Astrocyte (in vitro differentiated cells and primary cell): Measurements from ENCODE around the gene PTPRK. TPM values are rescaled to one million over a fixed set of nuclear protein-coding genes. Genes with fewer than 3 reads are reported as not detected.

Source experiments
- DNase-seq: peaks from one replicate; pipeline ENCODE4 v3.0.0-alpha.2; 2010; ENCODE audit warnings: low read depth
- FAIRE-seq: peaks from 2 replicates; lab custom pipeline; 2011; peaks lifted over from hg19 to GRCh38; lab: Jason Lieb, UNC
- H2AFZ ChIP-seq: 2 replicates; pipeline ENCODE4 v1.6.0; 2012; ENCODE audit warnings: low read depth, low read length, inconsistent platforms
- H3K27ac ChIP-seq: 2 replicates; pipeline ENCODE4 v1.5.1; 2011; ENCODE audit warnings: low read depth, low read length, inconsistent platforms
- H3K27me3 ChIP-seq: 2 replicates; pipeline ENCODE4 v1.6.0; 2011; ENCODE audit warnings: low read length, inconsistent platforms; ENCODE audit not compliant: insufficient read depth
- H3K36me3 ChIP-seq: 2 replicates; pipeline ENCODE4 v1.5.1; 2011; ENCODE audit warnings: low read length, inconsistent platforms; ENCODE audit not compliant: insufficient read depth
- H3K4me1 ChIP-seq: 2 replicates; pipeline ENCODE4 v1.5.1; 2011; ENCODE audit warnings: low read length, inconsistent platforms; ENCODE audit not compliant: insufficient read depth
- H3K4me2 ChIP-seq: 2 replicates; pipeline ENCODE4 v1.6.0; 2012; ENCODE audit warnings: low read length, inconsistent platforms
- H3K4me3 ChIP-seq: 2 replicates; pipeline ENCODE4 v1.5.1; 2011; ENCODE audit warnings: low read depth, mild to moderate bottlenecking, low read length, inconsistent platforms; ENCODE audit not compliant: insufficient read depth
- H3K79me2 ChIP-seq: 2 replicates; pipeline ENCODE4 v1.6.0; 2012; ENCODE audit warnings: mild to moderate bottlenecking, low read length, inconsistent platforms; ENCODE audit not compliant: insufficient read depth
- H3K9ac ChIP-seq: 2 replicates; pipeline ENCODE4 v1.6.0; 2012; ENCODE audit warnings: mild to moderate bottlenecking, low read length, inconsistent platforms
- H3K9me3 ChIP-seq: 2 replicates; pipeline ENCODE4 v1.5.1; 2012; ENCODE audit warnings: low read depth, mild to moderate bottlenecking, low read length, inconsistent platforms; ENCODE audit not compliant: insufficient read depth
- H4K20me1 ChIP-seq: 2 replicates; pipeline ENCODE4 v1.6.0; 2012; ENCODE audit warnings: low read length, inconsistent platforms; ENCODE audit not compliant: insufficient read depth
- H3K27ac Mint-ChIP-seq: one replicate; pipeline ENCODE4 v1.8.0; 2021; ENCODE audit warnings: mild to moderate bottlenecking, mixed read lengths; ENCODE audit not compliant: unreplicated experiment
- H3K27me3 Mint-ChIP-seq: one replicate; pipeline ENCODE4 v1.8.0; 2021; ENCODE audit warnings: low read depth, mixed read lengths; ENCODE audit not compliant: unreplicated experiment
- H3K36me3 Mint-ChIP-seq: one replicate; pipeline ENCODE4 v1.8.0; 2021; ENCODE audit warnings: low read depth, mixed read lengths; ENCODE audit not compliant: unreplicated experiment
- H3K4me1 Mint-ChIP-seq: one replicate; pipeline ENCODE4 v1.8.0; 2021; ENCODE audit warnings: low read depth, mixed read lengths; ENCODE audit not compliant: unreplicated experiment
- H3K4me3 Mint-ChIP-seq: one replicate; pipeline ENCODE4 v1.8.0; 2021; ENCODE audit warnings: mild to moderate bottlenecking, moderate library complexity, mixed read lengths; ENCODE audit not compliant: unreplicated experiment
- H3K9me3 Mint-ChIP-seq: one replicate; pipeline ENCODE4 v1.8.0; 2021; ENCODE audit warnings: mild to moderate bottlenecking, mixed read lengths; ENCODE audit not compliant: unreplicated experiment
- CTCF ChIP-seq: IDR thresholded peaks from 2 replicates; pipeline ENCODE4 v1.5.1; 2011; ENCODE audit warnings: low read depth, mild to moderate bottlenecking, inconsistent platforms, low read length, moderate library complexity; ENCODE audit not compliant: insufficient read depth
- EZH2 ChIP-seq: IDR thresholded peaks from 2 replicates; pipeline ENCODE4 v1.6.1; 2012; ENCODE audit warnings: mild to moderate bottlenecking, low read length, inconsistent platforms; ENCODE audit not compliant: insufficient read depth
- total RNA-seq: library from RNA; stranded (reverse); gene quantifications from 2 replicates; pipeline ENCODE4 v1.2.1, GENCODE V29; 2021

PTPRK gene
- total RNA-seq, 1 donor from 2014 or later: 159 TPM

DNA sequence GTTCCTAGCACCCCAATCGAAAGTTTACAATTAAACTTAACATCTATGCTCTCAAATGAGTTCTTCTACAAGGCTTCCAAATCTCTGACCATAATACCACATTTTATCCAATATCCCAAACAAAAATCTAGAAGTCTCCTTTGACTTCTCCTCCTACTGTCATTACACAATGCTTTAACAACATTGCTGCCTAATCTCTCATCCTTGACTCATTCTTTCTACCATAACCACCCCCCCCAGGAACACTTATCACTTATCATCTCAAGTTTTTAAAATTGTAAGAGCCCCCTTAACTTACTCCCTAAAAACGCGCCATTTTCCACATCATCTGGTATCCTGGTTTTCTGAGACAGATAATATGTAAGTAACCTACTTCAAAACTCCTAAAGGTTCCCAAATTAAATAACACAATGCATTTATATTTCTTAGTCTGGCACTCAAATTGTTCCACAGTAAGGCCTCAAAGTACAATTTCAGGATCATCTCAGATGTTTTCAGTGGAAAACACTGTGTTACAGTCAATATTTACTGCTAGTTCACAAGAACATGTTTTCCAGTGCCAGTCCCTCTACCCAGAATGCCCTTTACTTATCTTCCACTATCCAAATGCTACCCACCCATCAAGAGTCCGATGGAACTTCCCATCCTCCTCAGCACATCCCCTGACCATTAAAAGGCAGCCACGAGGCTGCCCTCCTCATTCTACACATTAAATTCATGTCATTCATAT lies 311.4 kb downstream of the PTPRK start:
- H3K9me3 ChIP-seq: no peaks in the 10 kb centered on the region
- peaks cover 7% of the 10 kb centered on the region for H4K20me1 ChIP-seq
- Mint-ChIP-seq H3K27ac (peak overlapping the region; percentile 87), H3K27me3 (no peaks in the 10 kb centered on the region), H3K9me3 (no peaks in the 10 kb centered on the region), H3K4me1 (peaks cover 58% of the 10 kb centered on the region), H3K4me3 (no peak overlapping the region), H3K36me3 (peaks cover 1% of the 10 kb centered on the region)
- peak overlapping the region; percentile 76 for H3K4me2 ChIP-seq
- FAIRE-seq: peak; percentile 91
- H2AFZ ChIP-seq: no peak overlapping the region
- peak overlapping the region; percentile 88 for H3K27ac ChIP-seq
- H3K36me3 ChIP-seq: no peaks in the 10 kb centered on the region
- H3K4me3 ChIP-seq: no peak overlapping the region
- H3K79me2 ChIP-seq: peaks cover 5% of the 10 kb centered on the region
- H3K27me3 ChIP-seq: no peaks in the 10 kb centered on the region
- peak overlapping the region; percentile 63 for H3K9ac ChIP-seq
- DNase-seq: peak; percentile 69
- TF ChIP-seq CTCF (no peak), EZH2 (no peak)
- peaks cover 29% of the 10 kb centered on the region for H3K4me1 ChIP-seq

DNA sequence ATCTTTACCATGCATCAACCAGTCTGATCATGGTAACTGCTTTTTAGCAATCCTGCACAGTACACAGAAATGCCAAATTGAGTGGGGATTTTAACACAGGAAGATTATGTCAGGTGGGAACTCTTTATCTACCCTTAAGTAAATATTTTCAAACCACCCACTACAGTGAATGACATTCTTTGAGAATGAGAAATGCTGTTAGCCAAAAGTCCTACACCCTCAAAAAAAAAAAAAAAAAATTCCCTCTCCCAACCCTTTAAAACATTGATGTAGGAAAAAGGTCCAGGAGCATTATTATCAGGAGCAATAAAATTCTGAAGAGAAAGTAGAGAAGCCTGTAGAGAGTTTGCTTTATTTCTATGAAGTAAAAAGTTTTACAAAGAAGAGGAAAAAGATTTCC lies 312.3 kb downstream of the PTPRK start:
- H3K9me3 ChIP-seq: no peaks in the 10 kb centered on the region
- H3K9ac ChIP-seq: peak overlapping the region; percentile 63
- Mint-ChIP-seq H3K27ac (peak overlapping the region; percentile 86), H3K4me3 (no peak overlapping the region), H3K36me3 (peaks cover under 1% of the 10 kb centered on the region), H3K9me3 (no peaks in the 10 kb centered on the region), H3K4me1 (peaks cover 60% of the 10 kb centered on the region), H3K27me3 (no peaks in the 10 kb centered on the region)
- no peaks in the 10 kb centered on the region for H3K27me3 ChIP-seq
- peaks cover 29% of the 10 kb centered on the region for H3K4me1 ChIP-seq
- TF ChIP-seq CTCF (no peak), EZH2 (no peak)
- H3K4me3 ChIP-seq: no peak overlapping the region
- no peak overlapping the region for H2AFZ ChIP-seq
- peaks cover 12% of the 10 kb centered on the region for H3K79me2 ChIP-seq
- H3K36me3 ChIP-seq: no peaks in the 10 kb centered on the region
- peak; percentile 37 for FAIRE-seq
- peak overlapping the region; percentile 88 for H3K27ac ChIP-seq
- peak overlapping the region; percentile 76 for H3K4me2 ChIP-seq
- H4K20me1 ChIP-seq: peaks cover 11% of the 10 kb centered on the region
- peak; percentile 76 for DNase-seq
